Loucy (cell line): Measurements from ENCODE around the gene GHSR.
"Not testable (repeated sequence)": the region's sequence is repeated elsewhere in the genome, so short reads cannot be mapped to it uniquely, and the experiment has no call there.

Experiments
- EZH2phosphoT487 ChIP-seq: fragments of 200-600 bp; IDR thresholded peaks from 2 replicates; pipeline ENCODE4 v1.6.1; 2018; ENCODE audit warnings: antibody characterized with exemption, mild to moderate bottlenecking, moderate library complexity, borderline replicate concordance
- TF ChIP-seq, protein P1 (sequence below): fragments of 200-600 bp; sonication (generic); conservative IDR thresholded peaks from 2 replicates; pipeline ENCODE4 v1.5.1; 2014; ENCODE audit warnings: mild to moderate bottlenecking, antibody characterized with exemption, low read length

DNA sequence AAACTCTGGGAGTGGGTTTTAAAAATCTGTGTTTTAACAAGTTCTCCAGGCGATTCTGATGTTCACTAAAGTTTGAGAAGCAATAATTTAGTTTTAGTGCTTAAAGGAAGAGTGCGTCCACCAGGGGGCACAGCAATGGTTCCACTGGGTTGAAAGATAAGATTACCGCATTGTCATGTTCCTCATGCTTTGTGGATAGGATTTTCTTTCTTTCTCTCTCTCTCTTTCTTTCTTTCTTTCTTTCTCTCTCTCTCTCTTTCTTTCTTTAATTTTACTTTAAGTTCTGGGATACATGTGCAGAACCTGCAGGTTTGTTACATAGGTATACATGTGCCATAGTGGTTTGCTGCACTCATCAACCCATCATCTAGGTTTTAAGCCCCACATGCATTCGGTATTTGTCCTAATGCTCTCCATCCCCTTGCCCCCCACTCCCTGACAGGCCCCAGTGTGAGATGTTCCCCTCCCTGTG is 42.0 kb upstream of the GHSR start:
- TF ChIP-seq, protein P1, sequence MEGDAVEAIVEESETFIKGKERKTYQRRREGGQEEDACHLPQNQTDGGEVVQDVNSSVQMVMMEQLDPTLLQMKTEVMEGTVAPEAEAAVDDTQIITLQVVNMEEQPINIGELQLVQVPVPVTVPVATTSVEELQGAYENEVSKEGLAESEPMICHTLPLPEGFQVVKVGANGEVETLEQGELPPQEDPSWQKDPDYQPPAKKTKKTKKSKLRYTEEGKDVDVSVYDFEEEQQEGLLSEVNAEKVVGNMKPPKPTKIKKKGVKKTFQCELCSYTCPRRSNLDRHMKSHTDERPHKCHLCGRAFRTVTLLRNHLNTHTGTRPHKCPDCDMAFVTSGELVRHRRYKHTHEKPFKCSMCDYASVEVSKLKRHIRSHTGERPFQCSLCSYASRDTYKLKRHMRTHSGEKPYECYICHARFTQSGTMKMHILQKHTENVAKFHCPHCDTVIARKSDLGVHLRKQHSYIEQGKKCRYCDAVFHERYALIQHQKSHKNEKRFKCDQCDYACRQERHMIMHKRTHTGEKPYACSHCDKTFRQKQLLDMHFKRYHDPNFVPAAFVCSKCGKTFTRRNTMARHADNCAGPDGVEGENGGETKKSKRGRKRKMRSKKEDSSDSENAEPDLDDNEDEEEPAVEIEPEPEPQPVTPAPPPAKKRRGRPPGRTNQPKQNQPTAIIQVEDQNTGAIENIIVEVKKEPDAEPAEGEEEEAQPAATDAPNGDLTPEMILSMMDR: peak; percentile 76
- not testable (repeated sequence) for TF ChIP-seq EZH2phosphoT487
